Stromal cell of bone marrow (primary cell): ENCODE data around the gene MYZAP.

Source experiments
- DNase-seq: peaks from one replicate; pipeline ENCODE4 v3.0.0-alpha.2; 2012; ENCODE audit warnings: low read depth

Gene MYZAP

GRCh38 chr15:57626713-57627440 is 35.2 kb downstream of the MYZAP start:
- DNase-seq = no peak

GRCh38 chr15:57631386-57632110 is 39.8 kb downstream of the MYZAP start:
- DNase-seq = no peak

GRCh38 chr15:57634290-57634689 is 42.6 kb downstream of the MYZAP start:
- DNase-seq = no peak

GRCh38 chr15:57635300-57635909 is 43.7 kb downstream of the MYZAP start:
- DNase-seq = no peak

GRCh38 chr15:57637846-57638245 is 46.1 kb downstream of the MYZAP start:
- no peak for DNase-seq

- no peak for DNase-seq
Measured at GRCh38 chr15:57639306-57639705, 47.6 kb downstream of the MYZAP start.

- peak; percentile 19 for DNase-seq
Measured at GRCh38 chr15:57640930-57641682, 49.4 kb downstream of the MYZAP start.

GRCh38 chr15:57643826-57644225 is 52.1 kb downstream of the MYZAP start:
- DNase-seq = no peak

GRCh38 chr15:57646087-57646486 is 54.4 kb downstream of the MYZAP start:
- DNase-seq = no peak

- no peak for DNase-seq
Measured at GRCh38 chr15:57647071-57647790, 55.5 kb downstream of the MYZAP start.

- DNase-seq = no peak
Measured at GRCh38 chr15:57647791-57648130, 56.1 kb downstream of the MYZAP start.

GRCh38 chr15:57649138-57649537 is 57.4 kb downstream of the MYZAP start:
- DNase-seq = peak; percentile 40

- no peak for DNase-seq
Measured at GRCh38 chr15:57651445-57651844, 59.7 kb downstream of the MYZAP start.

- no peak for DNase-seq
Measured at GRCh38 chr15:57652481-57652880, 60.8 kb downstream of the MYZAP start.

- peak; percentile 66 for DNase-seq
Measured at GRCh38 chr15:57654153-57654852, 62.6 kb downstream of the MYZAP start.

- DNase-seq = no peak
Measured at GRCh38 chr15:57655053-57655452, 63.3 kb downstream of the MYZAP start.

GRCh38 chr15:57655809-57656208 is 64.1 kb downstream of the MYZAP start:
- no peak for DNase-seq

- no peak for DNase-seq
Measured at GRCh38 chr15:57656434-57656833, 64.7 kb downstream of the MYZAP start.

- DNase-seq = no peak
Measured at GRCh38 chr15:57657619-57658018, 65.9 kb downstream of the MYZAP start.

- no peak for DNase-seq
Measured at GRCh38 chr15:57662091-57662744, 70.5 kb downstream of the MYZAP start.

GRCh38 chr15:57662802-57663201 is 71.1 kb downstream of the MYZAP start:
- no peak for DNase-seq
